WTC11 (cell line): Measurements from ENCODE around the gene SLC16A7. TPM values are rescaled to one million over a fixed set of nuclear protein-coding genes. Genes with fewer than 3 reads are reported as not detected.

ENCODE experiments used
- ATAC-seq: fragments of 200-7000 bp; cut with Tn5 transposase; 2 replicates; pipeline ENCODE4 v1.10.0; 2021; ENCODE audit warnings: mild to moderate bottlenecking, moderate library complexity
- CTCF ChIA-PET: fragments of 300-600 bp; sonication (Branson Sonifier 250); formaldehyde crosslinking; loops from one replicate; lab custom pipeline; 2021; ENCODE audit warnings: antibody characterized with exemption; lab: Charles Lee
- POLR2A ChIA-PET: fragments of 350-600 bp; sonication (Branson Sonifier 250); formaldehyde crosslinking; loops from one replicate; lab custom pipeline; 2021; ENCODE audit warnings: antibody characterized with exemption; lab: Charles Lee
- DNase-seq: peaks from one replicate; pipeline ENCODE4 v3.0.0; 2021; ENCODE audit warnings: low spot score
- H3K27ac Mint-ChIP-seq: 2 replicates; pipeline ENCODE4 v1.8.0; 2021; ENCODE audit warnings: mixed read lengths
- H3K27me3 Mint-ChIP-seq: 2 replicates; pipeline ENCODE4 v1.8.0; 2021; ENCODE audit warnings: low read depth, mild to moderate bottlenecking, moderate library complexity, mixed read lengths
- H3K36me3 Mint-ChIP-seq: 2 replicates; pipeline ENCODE4 v1.8.0; 2021; ENCODE audit warnings: mixed read lengths
- H3K4me1 Mint-ChIP-seq: 2 replicates; pipeline ENCODE4 v1.8.0; 2022; ENCODE audit warnings: mixed read lengths
- H3K4me3 Mint-ChIP-seq: 2 replicates; pipeline ENCODE4 v1.8.0; 2021; ENCODE audit warnings: mild to moderate bottlenecking, moderate library complexity, mixed read lengths
- H3K9me3 Mint-ChIP-seq: 2 replicates; pipeline ENCODE4 v1.8.0; 2021; ENCODE audit warnings: mixed read lengths
- ARID4B ChIP-seq: sonication (generic); formaldehyde crosslinking; IDR thresholded peaks from 2 replicates; pipeline ENCODE4 v1.8.0; 2023; ENCODE audit warnings: missing genetic modification reagents, mild to moderate bottlenecking, borderline replicate concordance
- CBFB ChIP-seq: sonication (generic); formaldehyde crosslinking; IDR thresholded peaks from 2 replicates; pipeline ENCODE4 v1.8.1; 2022; ENCODE audit warnings: mild to moderate bottlenecking, low read depth, missing genetic modification reagents
- CDX4 ChIP-seq: fragments of 250-450 bp; sonication (Bioruptor Pico); IDR thresholded peaks from 2 replicates; pipeline ENCODE4 v1.9.0; 2021; ENCODE audit warnings: moderate library complexity, mild to moderate bottlenecking, inconsistent platforms, borderline replicate concordance
- CREM ChIP-seq: sonication (generic); formaldehyde crosslinking; IDR thresholded peaks from 2 replicates; pipeline ENCODE4 v1.8.1; 2022; ENCODE audit warnings: mild to moderate bottlenecking, missing genetic modification reagents, moderate library complexity
- E2F5 ChIP-seq: sonication (generic); formaldehyde crosslinking; IDR thresholded peaks from 2 replicates; pipeline ENCODE4 v1.8.1; 2022; ENCODE audit warnings: mild to moderate bottlenecking, moderate library complexity, missing genetic modification reagents
- FOXP1 ChIP-seq: sonication (generic); formaldehyde crosslinking; IDR thresholded peaks from 2 replicates; pipeline ENCODE4 v1.8.0; 2022; ENCODE audit warnings: missing genetic modification reagents, mild to moderate bottlenecking, moderate library complexity, borderline replicate concordance
- HMGA2 ChIP-seq: fragments of 250-450 bp; sonication (Bioruptor Pico); IDR thresholded peaks from 2 replicates; pipeline ENCODE4 v1.4.0; 2021; ENCODE audit warnings: mild to moderate bottlenecking, moderate library complexity
- JAZF1 ChIP-seq: fragments of 250-450 bp; sonication (Bioruptor Pico); IDR thresholded peaks from 2 replicates; pipeline ENCODE4 v1.9.0; 2021; ENCODE audit warnings: moderate library complexity, mild to moderate bottlenecking, inconsistent platforms
- JUN ChIP-seq: sonication (generic); formaldehyde crosslinking; IDR thresholded peaks from 2 replicates; pipeline ENCODE4 v1.8.0; 2023; ENCODE audit warnings: mild to moderate bottlenecking, missing genetic modification reagents
- MAX ChIP-seq: sonication (generic); formaldehyde crosslinking; IDR thresholded peaks from 2 replicates; pipeline ENCODE4 v1.8.0; 2022; ENCODE audit warnings: mild to moderate bottlenecking, missing genetic modification reagents
- MLX ChIP-seq: sonication (generic); formaldehyde crosslinking; IDR thresholded peaks from 2 replicates; pipeline ENCODE4 v1.8.1; 2023; ENCODE audit warnings: mild to moderate bottlenecking, missing genetic modification reagents, moderate library complexity
- NR1H2 ChIP-seq: sonication (generic); formaldehyde crosslinking; IDR thresholded peaks from 2 replicates; pipeline ENCODE4 v1.9.0; 2021; ENCODE audit warnings: mild to moderate bottlenecking, moderate library complexity, missing genetic modification reagents
- NR3C1 ChIP-seq: sonication (generic); formaldehyde crosslinking; conservative IDR thresholded peaks from 2 replicates; pipeline ENCODE4 v1.8.1; 2023; ENCODE audit warnings: low read depth, mild to moderate bottlenecking, missing genetic modification reagents
- RELA ChIP-seq: sonication (generic); formaldehyde crosslinking; IDR thresholded peaks from 2 replicates; pipeline ENCODE4 v1.8.1; 2022; ENCODE audit warnings: missing genetic modification reagents, mild to moderate bottlenecking, borderline replicate concordance
- RORB ChIP-seq: fragments of 250-450 bp; sonication (Bioruptor Pico); IDR thresholded peaks from 2 replicates; pipeline ENCODE4 v1.9.0; 2021; ENCODE audit warnings: mild to moderate bottlenecking
- TEAD1 ChIP-seq: sonication (generic); formaldehyde crosslinking; IDR thresholded peaks from 2 replicates; pipeline ENCODE4 v1.8.0; 2022; ENCODE audit warnings: mild to moderate bottlenecking, missing genetic modification reagents
- TP53 ChIP-seq: sonication (generic); formaldehyde crosslinking; IDR thresholded peaks from 2 replicates; pipeline ENCODE4 v1.8.1; 2023; ENCODE audit warnings: mild to moderate bottlenecking, missing genetic modification reagents
- USF2 ChIP-seq: sonication (generic); formaldehyde crosslinking; IDR thresholded peaks from 2 replicates; pipeline ENCODE4 v1.8.1; 2023; ENCODE audit warnings: mild to moderate bottlenecking, missing genetic modification reagents, moderate library complexity
- ZBTB43 ChIP-seq: sonication (generic); formaldehyde crosslinking; IDR thresholded peaks from 2 replicates; pipeline ENCODE4 v1.8.1; 2023; ENCODE audit warnings: mild to moderate bottlenecking, missing genetic modification reagents
- ZNF317 ChIP-seq: sonication (generic); formaldehyde crosslinking; IDR thresholded peaks from 2 replicates; pipeline ENCODE4 v1.8.1; 2023; ENCODE audit warnings: low read depth, mild to moderate bottlenecking, moderate library complexity, missing genetic modification reagents, borderline replicate concordance
- ZNF423 ChIP-seq: fragments of 250-450 bp; sonication (Bioruptor Pico); IDR thresholded peaks from 2 replicates; pipeline ENCODE4 v2.1.2; 2022; ENCODE audit warnings: mild to moderate bottlenecking, moderate library complexity
- ZNF671 ChIP-seq: fragments of 250-450 bp; sonication (Bioruptor Pico); IDR thresholded peaks from 2 replicates; pipeline ENCODE4 v1.8.0; 2021; ENCODE audit warnings: mild to moderate bottlenecking
- total RNA-seq: library from RNA; stranded (reverse); gene quantifications from 3 replicates; pipeline ENCODE4 v1.2.3, GENCODE V29; 2021
- TF ChIP-seq, protein P1 (sequence below): sonication (generic); formaldehyde crosslinking; IDR thresholded peaks from 2 replicates; pipeline ENCODE4 v1.8.1; 2022; ENCODE audit warnings: mild to moderate bottlenecking, missing genetic modification reagents, moderate library complexity, borderline replicate concordance

Gene SLC16A7
- total RNA-seq, 1 experiment from 2014 or later = 3.4 TPM

GRCh38 chr12:59823567-59823966 lies 227.7 kb downstream of the SLC16A7 start:
- ChIA-PET POLR2A (no interaction called here), CTCF (no interaction called here)
- Mint-ChIP-seq H3K27ac (no peak overlapping the region), H3K36me3 (no peaks in the 10 kb centered on the region), H3K4me3 (no peak overlapping the region), H3K27me3 (no peaks in the 10 kb centered on the region), H3K4me1 (no peaks in the 10 kb centered on the region), H3K9me3 (peaks cover 6% of the 10 kb centered on the region; the same call in 1 of the 2 replicates)
- DNase-seq (no peak), ATAC-seq (no peak)
- TF ChIP-seq MAX (CRISPR knock-in tag) (no peak), TP53 (CRISPR knock-in tag) (no peak), USF2 (CRISPR knock-in tag) (no peak), RELA (CRISPR knock-in tag) (no peak), HMGA2 (CRISPR knock-in tag) (no peak), ZNF671 (CRISPR knock-in tag) (no peak), TEAD1 (CRISPR knock-in tag) (no peak), NR1H2 (no peak), ZBTB43 (CRISPR knock-in tag) (no peak), ARID4B (CRISPR knock-in tag) (no peak), RORB (no peak)
- TF ChIP-seq, protein P1, sequence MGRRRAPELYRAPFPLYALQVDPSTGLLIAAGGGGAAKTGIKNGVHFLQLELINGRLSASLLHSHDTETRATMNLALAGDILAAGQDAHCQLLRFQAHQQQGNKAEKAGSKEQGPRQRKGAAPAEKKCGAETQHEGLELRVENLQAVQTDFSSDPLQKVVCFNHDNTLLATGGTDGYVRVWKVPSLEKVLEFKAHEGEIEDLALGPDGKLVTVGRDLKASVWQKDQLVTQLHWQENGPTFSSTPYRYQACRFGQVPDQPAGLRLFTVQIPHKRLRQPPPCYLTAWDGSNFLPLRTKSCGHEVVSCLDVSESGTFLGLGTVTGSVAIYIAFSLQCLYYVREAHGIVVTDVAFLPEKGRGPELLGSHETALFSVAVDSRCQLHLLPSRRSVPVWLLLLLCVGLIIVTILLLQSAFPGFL = no peak

DNA sequence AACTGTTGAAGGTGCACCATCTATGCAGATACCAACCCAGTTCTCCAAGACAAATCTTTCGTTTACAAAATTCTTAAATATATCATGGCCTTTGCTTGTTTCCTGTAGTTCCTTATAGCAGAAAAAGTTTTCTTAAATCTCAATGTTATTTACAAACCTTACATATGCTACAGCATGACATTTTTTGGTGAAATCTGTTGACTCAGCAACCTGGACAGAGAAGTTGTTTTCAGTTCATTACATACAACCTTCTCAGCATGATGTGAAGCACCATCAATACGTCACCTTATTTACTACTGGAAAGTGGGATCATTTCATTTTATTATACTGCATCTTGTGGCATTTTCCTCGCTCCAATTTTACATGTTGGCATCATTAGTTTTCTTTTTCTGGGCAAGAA lies 231.9 kb downstream of the SLC16A7 start:
- H3K4me1 Mint-ChIP-seq = no peaks in the 10 kb centered on the region
- CTCF ChIA-PET = no interaction called here

More for the DNA sequence above, 231.9 kb downstream of the SLC16A7 start:
- no peaks in the 10 kb centered on the region for H3K36me3 Mint-ChIP-seq
- POLR2A ChIA-PET = no interaction called here
- H3K27me3 Mint-ChIP-seq = no peaks in the 10 kb centered on the region
- DNase-seq = no peak
- TF ChIP-seq JAZF1 = no peak
- TF ChIP-seq NR3C1 (CRISPR knock-in tag) = no peak
- TF ChIP-seq E2F5 (CRISPR knock-in tag) = no peak
- no peak for TF ChIP-seq ZNF423 (CRISPR knock-in tag)
- no peak for TF ChIP-seq CREM
- no peak for TF ChIP-seq JUN (CRISPR knock-in tag)
- no peak for TF ChIP-seq ZNF317 (CRISPR knock-in tag)
- no peak for TF ChIP-seq MLX (CRISPR knock-in tag)
- TF ChIP-seq CBFB (CRISPR knock-in tag) = no peak
- no peak for TF ChIP-seq CDX4 (CRISPR knock-in tag)
- TF ChIP-seq FOXP1 (CRISPR knock-in tag) = no peak
- TF ChIP-seq, all 79 proteins: peak for 0
- Mint-ChIP-seq H3K4me3 (no peak overlapping the region), H3K9me3 (peaks cover 4% of the 10 kb centered on the region; the same call in 1 of the 2 replicates), H3K27ac (no peak overlapping the region)
- ATAC-seq = no peak
